Fibroblast of villous mesenchyme (primary cell): ENCODE data around the gene GRM7. TPM values are rescaled to one million over a fixed set of nuclear protein-coding genes. Genes with fewer than 3 reads are reported as not detected.

Experiments used
- DNase-seq: peaks from one replicate; pipeline ENCODE4 v3.0.0-alpha.2; 2010; ENCODE audit warnings: low read depth
- H3K4me3 ChIP-seq: 2 replicates; pipeline ENCODE4 v1.5.1; 2011; ENCODE audit warnings: low read depth, mild to moderate bottlenecking, low read length
- total RNA-seq: library from RNA; depleted of rRNA; stranded (reverse); fragments of >200 nt; gene quantifications from 2 replicates; pipeline ENCODE4 v1.2.3, GENCODE V29; 2012
- TF ChIP-seq, protein P1 (sequence below): IDR thresholded peaks from 2 replicates; pipeline ENCODE4 v1.5.1; 2012; ENCODE audit warnings: low read depth, mild to moderate bottlenecking, low read length; ENCODE audit not compliant: insufficient read depth

The GRM7 gene
- not detected in 2 replicates for total RNA-seq

GRCh38 chr3:6860954-6861624 is at the start of gene GRM7:
GRM7 (plus strand) TSS chr3:6861115.
- no peak for DNase-seq
- TF ChIP-seq, protein P1, sequence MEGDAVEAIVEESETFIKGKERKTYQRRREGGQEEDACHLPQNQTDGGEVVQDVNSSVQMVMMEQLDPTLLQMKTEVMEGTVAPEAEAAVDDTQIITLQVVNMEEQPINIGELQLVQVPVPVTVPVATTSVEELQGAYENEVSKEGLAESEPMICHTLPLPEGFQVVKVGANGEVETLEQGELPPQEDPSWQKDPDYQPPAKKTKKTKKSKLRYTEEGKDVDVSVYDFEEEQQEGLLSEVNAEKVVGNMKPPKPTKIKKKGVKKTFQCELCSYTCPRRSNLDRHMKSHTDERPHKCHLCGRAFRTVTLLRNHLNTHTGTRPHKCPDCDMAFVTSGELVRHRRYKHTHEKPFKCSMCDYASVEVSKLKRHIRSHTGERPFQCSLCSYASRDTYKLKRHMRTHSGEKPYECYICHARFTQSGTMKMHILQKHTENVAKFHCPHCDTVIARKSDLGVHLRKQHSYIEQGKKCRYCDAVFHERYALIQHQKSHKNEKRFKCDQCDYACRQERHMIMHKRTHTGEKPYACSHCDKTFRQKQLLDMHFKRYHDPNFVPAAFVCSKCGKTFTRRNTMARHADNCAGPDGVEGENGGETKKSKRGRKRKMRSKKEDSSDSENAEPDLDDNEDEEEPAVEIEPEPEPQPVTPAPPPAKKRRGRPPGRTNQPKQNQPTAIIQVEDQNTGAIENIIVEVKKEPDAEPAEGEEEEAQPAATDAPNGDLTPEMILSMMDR: no peak
- H3K4me3 ChIP-seq: no peak within 1 kb of the TSS

GRCh38 chr3:6821411-6821810 is 39.5 kb upstream of the GRM7 start:
- TF ChIP-seq, protein P1: no peak
- no peak for DNase-seq
- H3K4me3 ChIP-seq: no peak overlapping the region

DNA sequence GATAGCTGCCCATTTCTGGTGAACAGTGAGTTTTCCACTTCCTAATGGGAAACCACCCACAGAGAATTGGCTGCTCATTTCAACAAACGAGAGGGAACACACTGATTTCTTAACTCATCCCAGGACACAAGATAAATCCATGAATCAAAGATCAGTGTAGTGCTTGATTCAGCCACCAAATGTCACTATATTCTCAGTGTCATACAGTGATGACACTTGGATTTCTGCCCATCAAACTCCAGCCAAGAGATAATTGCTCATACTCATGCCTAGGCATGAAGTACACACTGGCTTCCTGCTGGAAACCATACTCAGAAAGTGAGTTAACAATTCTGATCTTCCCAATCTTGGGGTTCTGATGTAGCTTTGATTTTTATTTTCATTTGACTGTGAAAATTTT is 35.4 kb upstream of the GRM7 start:
- DNase-seq: no peak
- TF ChIP-seq, protein P1: no peak

GRCh38 chr3:6827453-6827852 is 33.5 kb upstream of the GRM7 start:
- no peak for DNase-seq
- no peak overlapping the region for H3K4me3 ChIP-seq
- TF ChIP-seq, protein P1: no peak

More for the DNA sequence above, 35.4 kb upstream of the GRM7 start:
- H3K4me3 ChIP-seq: no peak overlapping the region

GRCh38 chr3:6844723-6845122 is 16.2 kb upstream of the GRM7 start:
- TF ChIP-seq, protein P1: no peak
- no peak for DNase-seq
- no peak overlapping the region for H3K4me3 ChIP-seq

DNA sequence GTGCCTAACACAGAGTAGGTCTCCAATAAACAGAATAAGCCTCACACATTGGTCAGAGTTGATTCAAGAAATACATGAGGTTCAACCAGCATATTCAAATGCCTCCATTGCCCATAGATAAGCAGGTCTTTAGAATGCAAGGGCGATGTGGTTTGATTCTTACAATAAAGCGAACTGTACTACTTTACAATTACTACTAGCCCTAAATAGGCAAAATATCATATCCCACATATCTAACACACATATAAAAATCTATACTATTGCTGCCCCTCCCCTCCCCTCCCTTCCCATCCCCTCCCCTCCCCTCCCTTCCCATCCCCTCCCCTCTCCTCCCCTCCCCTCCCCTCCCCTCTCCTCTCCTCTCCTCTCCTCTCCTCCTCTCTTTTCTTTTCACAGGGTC is 6.7 kb upstream of the GRM7 start:
- no peak overlapping the region for H3K4me3 ChIP-seq
- TF ChIP-seq, protein P1: no peak
- no peak for DNase-seq

DNA sequence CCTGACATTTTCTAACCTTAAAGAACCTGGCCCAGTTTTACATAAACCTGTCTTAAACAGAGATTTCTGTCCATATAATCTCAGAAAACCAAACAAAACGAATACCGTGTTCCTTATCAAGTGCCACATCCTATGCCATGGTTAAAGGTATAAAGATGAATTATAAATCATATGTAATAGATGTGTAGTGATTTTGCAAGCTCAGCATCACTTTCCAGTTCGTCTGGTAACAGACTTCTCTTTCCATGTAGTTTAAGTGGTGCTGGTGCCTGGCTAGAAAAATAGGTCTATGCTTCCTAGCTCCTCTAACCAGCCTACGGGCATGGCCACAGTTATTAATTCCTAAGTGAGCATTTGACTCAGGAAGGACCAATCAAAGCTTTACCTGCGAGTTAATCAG is 3.4 kb upstream of the GRM7 start:
- no peak overlapping the region for H3K4me3 ChIP-seq

More for the DNA sequence above, 3.4 kb upstream of the GRM7 start:
- no peak for DNase-seq
- TF ChIP-seq, protein P1: no peak
